MM.1S (cell line): ENCODE data around the gene NELL1.

Experiments
- DNase-seq: peaks from one replicate; pipeline ENCODE4 v3.0.0-alpha.2; 2015
- H2AFZ ChIP-seq: fragments of 300-600 bp; sonication (generic); 2 replicates; pipeline ENCODE4 v1.6.0; 2016; ENCODE audit warnings: antibody characterized with exemption, low read length
- H3F3A ChIP-seq: fragments of 300-600 bp; sonication (generic); 2 replicates; pipeline ENCODE4 v1.6.1; 2016; ENCODE audit warnings: mild to moderate bottlenecking, antibody characterized with exemption, low read length, moderate library complexity, mixed read lengths; ENCODE audit not compliant: insufficient read depth
- H3K27ac ChIP-seq: fragments of 300-600 bp; sonication (generic); 2 replicates; pipeline ENCODE4 v1.5.1; 2016; ENCODE audit warnings: mild to moderate bottlenecking, low read length
- H3K27me3 ChIP-seq: fragments of 300-600 bp; sonication (generic); replicated peaks from 2 replicates; pipeline ENCODE4 v1.6.0; 2016; ENCODE audit warnings: low read length; ENCODE audit not compliant: insufficient read depth
- H3K36me3 ChIP-seq: fragments of 300-600 bp; sonication (generic); replicated peaks from 2 replicates; pipeline ENCODE4 v1.6.1; 2016; ENCODE audit warnings: mild to moderate bottlenecking, low read length, mixed read lengths; ENCODE audit not compliant: insufficient read depth
- H3K4me1 ChIP-seq: fragments of 300-600 bp; sonication (generic); 2 replicates; pipeline ENCODE4 v1.6.1; 2016; ENCODE audit warnings: low read length, mixed read lengths
- H3K4me2 ChIP-seq: fragments of 300-600 bp; sonication (generic); 2 replicates; pipeline ENCODE4 v1.6.0; 2016; ENCODE audit warnings: low read depth, low read length
- H3K4me3 ChIP-seq: fragments of 300-600 bp; sonication (generic); 2 replicates; pipeline ENCODE4 v1.5.1; 2016; ENCODE audit warnings: low read length, mixed read lengths
- H3K79me2 ChIP-seq: fragments of 300-600 bp; sonication (generic); 2 replicates; pipeline ENCODE4 v1.6.1; 2016; ENCODE audit warnings: mixed run types, low read length, mixed read lengths
- H3K9ac ChIP-seq: fragments of 300-600 bp; sonication (generic); 2 replicates; pipeline ENCODE4 v1.6.1; 2016; ENCODE audit warnings: low read length, mixed read lengths
- H3K9me2 ChIP-seq: fragments of 300-600 bp; sonication (generic); replicated peaks from 2 replicates; pipeline ENCODE4 v1.6.1; 2016; ENCODE audit warnings: mild to moderate bottlenecking, low read length, mixed read lengths; ENCODE audit not compliant: insufficient read depth
- H3K9me3 ChIP-seq: fragments of 300-600 bp; sonication (generic); replicated peaks from 2 replicates; pipeline ENCODE4 v1.6.1; 2016; ENCODE audit warnings: mild to moderate bottlenecking, low read length, mixed read lengths; ENCODE audit not compliant: insufficient read depth
- H4K20me1 ChIP-seq: fragments of 300-600 bp; sonication (generic); 2 replicates; pipeline ENCODE4 v1.6.1; 2016; ENCODE audit warnings: mild to moderate bottlenecking, low read length, moderate library complexity, mixed read lengths; ENCODE audit not compliant: insufficient read depth
- EZH2 ChIP-seq: fragments of 300-600 bp; sonication (generic); optimal IDR thresholded peaks from 2 replicates; pipeline ENCODE3; 2017; ENCODE audit warnings: low read depth, mild to moderate bottlenecking, antibody characterized with exemption, low read length, mixed read lengths
- EZH2phosphoT487 ChIP-seq: fragments of 300-600 bp; sonication (generic); IDR thresholded peaks from 2 replicates; pipeline ENCODE4 v1.6.1; 2018; ENCODE audit warnings: antibody characterized with exemption, low read length
- TF ChIP-seq, protein P1 (sequence below): fragments of 300-600 bp; sonication (generic); IDR thresholded peaks from 2 replicates; pipeline ENCODE4 v1.5.1; 2016; ENCODE audit warnings: antibody characterized with exemption, low read length, mixed read lengths

The NELL1 gene

DNA sequence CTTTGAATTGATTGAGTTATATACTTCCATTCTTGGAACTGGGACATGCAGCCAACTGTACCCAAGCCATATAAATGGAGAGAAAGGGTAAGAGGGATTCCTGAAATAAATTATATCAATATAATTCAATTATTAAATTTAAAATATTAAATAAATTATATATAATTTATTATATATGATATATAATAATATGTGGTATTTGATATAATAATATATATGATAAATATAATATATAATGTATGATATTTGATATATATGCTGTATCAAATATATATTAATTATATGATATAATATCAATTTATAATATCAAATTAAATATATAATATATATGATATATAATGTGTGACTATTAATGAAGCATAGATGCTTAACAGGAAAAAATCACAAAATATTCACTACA, 677.0 kb downstream of the NELL1 start:
- no peak overlapping the region for H3K9ac ChIP-seq
- no peaks in the 10 kb centered on the region for H4K20me1 ChIP-seq
- H3K36me3 ChIP-seq: no peaks in the 10 kb centered on the region
- no peaks in the 10 kb centered on the region for H3K27me3 ChIP-seq
- H3K4me1 ChIP-seq: no peaks in the 10 kb centered on the region
- no peak overlapping the region for H3K27ac ChIP-seq
- no peak overlapping the region for H3K4me3 ChIP-seq
- H3K4me2 ChIP-seq: no peak overlapping the region
- H3F3A ChIP-seq: no peaks in the 10 kb centered on the region
- H2AFZ ChIP-seq: no peak overlapping the region
- DNase-seq: no peak
- TF ChIP-seq, protein P1, sequence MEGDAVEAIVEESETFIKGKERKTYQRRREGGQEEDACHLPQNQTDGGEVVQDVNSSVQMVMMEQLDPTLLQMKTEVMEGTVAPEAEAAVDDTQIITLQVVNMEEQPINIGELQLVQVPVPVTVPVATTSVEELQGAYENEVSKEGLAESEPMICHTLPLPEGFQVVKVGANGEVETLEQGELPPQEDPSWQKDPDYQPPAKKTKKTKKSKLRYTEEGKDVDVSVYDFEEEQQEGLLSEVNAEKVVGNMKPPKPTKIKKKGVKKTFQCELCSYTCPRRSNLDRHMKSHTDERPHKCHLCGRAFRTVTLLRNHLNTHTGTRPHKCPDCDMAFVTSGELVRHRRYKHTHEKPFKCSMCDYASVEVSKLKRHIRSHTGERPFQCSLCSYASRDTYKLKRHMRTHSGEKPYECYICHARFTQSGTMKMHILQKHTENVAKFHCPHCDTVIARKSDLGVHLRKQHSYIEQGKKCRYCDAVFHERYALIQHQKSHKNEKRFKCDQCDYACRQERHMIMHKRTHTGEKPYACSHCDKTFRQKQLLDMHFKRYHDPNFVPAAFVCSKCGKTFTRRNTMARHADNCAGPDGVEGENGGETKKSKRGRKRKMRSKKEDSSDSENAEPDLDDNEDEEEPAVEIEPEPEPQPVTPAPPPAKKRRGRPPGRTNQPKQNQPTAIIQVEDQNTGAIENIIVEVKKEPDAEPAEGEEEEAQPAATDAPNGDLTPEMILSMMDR: no peak
- TF ChIP-seq EZH2phosphoT487 (no peak), EZH2 (no peak)
- H3K9me3 ChIP-seq: no peaks in the 10 kb centered on the region
- no peaks in the 10 kb centered on the region for H3K79me2 ChIP-seq
- H3K9me2 ChIP-seq: no peaks in the 10 kb centered on the region

DNA sequence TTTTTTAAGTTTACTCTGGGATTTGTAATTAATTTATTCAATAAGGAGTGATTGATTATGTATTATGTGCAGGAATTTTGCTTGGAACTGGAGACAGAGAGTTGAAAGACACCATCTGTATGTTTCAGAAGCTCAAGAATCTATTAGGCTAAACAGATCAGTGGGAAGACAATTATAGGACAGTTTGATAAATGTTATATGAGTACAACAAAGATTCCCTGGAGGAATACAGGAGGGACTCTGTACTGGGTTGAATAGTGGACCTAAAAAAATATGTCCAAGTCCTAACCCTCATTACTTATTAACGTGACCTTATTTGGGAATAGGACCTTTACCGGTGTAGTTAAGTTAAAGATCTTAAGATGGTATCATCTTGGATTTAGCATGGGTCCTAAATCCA, 681.2 kb downstream of the NELL1 start:
- H3K27me3 ChIP-seq: no peaks in the 10 kb centered on the region
- H4K20me1 ChIP-seq: no peaks in the 10 kb centered on the region
- no peaks in the 10 kb centered on the region for H3K4me1 ChIP-seq
- no peak overlapping the region for H2AFZ ChIP-seq
- H3K4me2 ChIP-seq: no peak overlapping the region
- H3K27ac ChIP-seq: no peak overlapping the region
- no peak for DNase-seq
- H3K79me2 ChIP-seq: no peaks in the 10 kb centered on the region
- H3K36me3 ChIP-seq: no peaks in the 10 kb centered on the region
- no peaks in the 10 kb centered on the region for H3K9me3 ChIP-seq
- H3K9me2 ChIP-seq: no peaks in the 10 kb centered on the region
- TF ChIP-seq EZH2: no peak
- no peak for TF ChIP-seq EZH2phosphoT487
- TF ChIP-seq, protein P1: no peak
- H3F3A ChIP-seq: no peaks in the 10 kb centered on the region
- no peak overlapping the region for H3K4me3 ChIP-seq
- no peak overlapping the region for H3K9ac ChIP-seq

DNA sequence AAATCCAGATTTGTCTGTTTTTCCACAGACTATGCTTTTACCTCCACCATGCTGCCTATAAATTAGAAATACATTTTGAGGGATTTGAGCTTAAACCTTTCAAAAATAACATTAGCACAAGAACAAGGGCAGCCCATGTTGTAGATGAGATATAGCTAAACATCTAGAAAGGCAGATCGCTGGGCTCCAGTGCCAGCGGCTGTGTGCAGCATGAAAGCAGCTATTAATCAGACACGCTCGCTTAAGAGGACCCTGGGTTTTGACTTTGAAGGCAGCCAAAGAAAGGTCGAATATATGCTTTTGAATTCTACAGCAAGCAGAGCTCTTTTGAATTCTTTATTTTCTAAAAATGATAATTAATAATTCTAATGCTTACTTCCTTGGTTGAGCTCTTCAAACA, 684.0 kb downstream of the NELL1 start:
- H3K4me2 ChIP-seq: no peak overlapping the region
- H3K4me1 ChIP-seq: no peaks in the 10 kb centered on the region
- H3K36me3 ChIP-seq: no peaks in the 10 kb centered on the region
- H3K9me3 ChIP-seq: no peaks in the 10 kb centered on the region
- no peak overlapping the region for H3K4me3 ChIP-seq
- H3F3A ChIP-seq: no peaks in the 10 kb centered on the region
- H3K27me3 ChIP-seq: no peaks in the 10 kb centered on the region
- H3K27ac ChIP-seq: no peak overlapping the region
- DNase-seq: no peak
- no peak overlapping the region for H2AFZ ChIP-seq
- no peak overlapping the region for H3K9ac ChIP-seq
- no peak for TF ChIP-seq EZH2phosphoT487
- TF ChIP-seq EZH2: no peak
- TF ChIP-seq, protein P1: no peak
- no peaks in the 10 kb centered on the region for H3K9me2 ChIP-seq
- H4K20me1 ChIP-seq: no peaks in the 10 kb centered on the region
- no peaks in the 10 kb centered on the region for H3K79me2 ChIP-seq
